Measurements from ENCODE around the gene YEATS2.
A peak's percentile ranks its signal among the peaks of the same experiment; 100 is the strongest.
"Not testable (repeated sequence)": the region's sequence is repeated elsewhere in the genome, so short reads cannot be mapped to it uniquely, and the experiment has no call there.

YEATS2 gene

DNA sequence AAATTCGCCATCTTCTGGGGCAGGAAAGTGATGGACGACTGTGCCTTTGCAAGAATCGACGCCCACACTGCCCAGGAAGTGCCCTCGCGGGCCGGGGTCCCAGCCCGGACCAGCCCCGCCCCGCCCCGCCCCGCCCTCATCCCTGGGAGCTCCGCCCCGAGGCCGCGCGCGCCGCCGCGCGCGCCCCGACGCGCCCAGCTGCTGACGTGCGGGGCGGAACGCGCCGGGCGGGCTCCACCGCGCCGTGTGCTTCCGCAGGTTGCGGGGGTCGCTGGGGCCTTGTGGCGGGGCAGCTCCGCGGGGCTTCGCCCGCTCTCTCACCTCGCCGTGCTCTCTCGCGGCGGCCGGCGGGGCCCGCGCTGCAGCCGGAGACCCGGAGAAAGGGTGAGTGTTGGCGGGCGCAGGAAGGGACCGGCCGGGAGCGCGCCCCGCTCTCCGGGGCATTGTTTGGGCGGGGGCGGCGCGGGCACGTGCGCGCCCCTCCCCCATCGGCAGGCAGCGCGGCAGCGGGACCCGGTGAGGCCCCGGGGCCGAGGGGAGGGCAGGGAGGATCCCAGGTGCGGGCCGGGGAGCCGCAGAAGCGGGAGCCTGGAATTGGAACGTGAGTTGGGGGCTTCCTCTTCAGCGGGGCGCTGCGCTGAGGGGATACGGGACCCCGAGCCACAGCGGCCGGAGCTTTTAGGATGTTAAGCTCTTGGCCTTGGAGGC lies at the start of gene YEATS2:
TSS of gene YEATS2 (plus strand) at position 188 of the 708 bp plus-strand sequence. CDS start 17,366 bp downstream, outside the sequence.
- Histone ChIP-seq H3K9ac (ENCODE audit: low read length) (peak within 1 kb of the TSS; percentile 91), H3K4me1 (ENCODE audit: control insufficient read depth, insufficient read depth, low read length) (peaks cover 19% of the 10 kb centered on the region), H3K4me3 (ENCODE audit: low read depth, low read length) (peak within 1 kb of the TSS; percentile 96), H3K27me3 (ENCODE audit: control insufficient read depth, insufficient read depth, low read length) (no peaks in the 10 kb centered on the region), H3K36me3 (ENCODE audit: control insufficient read depth, insufficient read depth, low read length) (peaks cover 5% of the 10 kb centered on the region), H3K9me3 (ENCODE audit: control insufficient read depth, insufficient read depth, low read depth, low read length) (no peaks in the 10 kb centered on the region), H3K27ac (ENCODE audit: low read depth, low read length) (peak within 1 kb of the TSS; percentile 94)

DNA sequence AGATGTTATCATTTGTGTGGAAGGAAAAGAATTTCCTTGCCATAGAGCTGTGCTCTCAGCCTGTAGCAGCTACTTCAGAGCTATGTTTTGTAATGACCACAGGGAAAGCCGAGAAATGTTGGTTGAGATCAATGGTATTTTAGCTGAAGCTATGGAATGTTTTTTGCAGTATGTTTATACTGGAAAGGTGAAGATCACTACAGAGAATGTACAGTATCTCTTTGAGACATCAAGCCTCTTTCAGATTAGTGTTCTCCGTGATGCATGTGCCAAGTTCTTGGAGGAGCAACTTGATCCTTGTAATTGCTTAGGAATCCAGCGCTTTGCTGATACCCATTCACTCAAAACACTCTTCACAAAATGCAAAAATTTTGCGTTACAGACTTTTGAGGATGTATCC lies 47.0 kb upstream of the YEATS2 start:
- H3K9me3 ChIP-seq (ENCODE audit: control insufficient read depth, insufficient read depth, low read depth, low read length), result peaks cover 49% of the 10 kb centered on the region
- H3K36me3 ChIP-seq (ENCODE audit: control insufficient read depth, insufficient read depth, low read length), result peaks cover 46% of the 10 kb centered on the region
- no peak overlapping the region for H3K27ac ChIP-seq (ENCODE audit: low read depth, low read length)
- H3K4me3 ChIP-seq (ENCODE audit: low read depth, low read length), result no peak overlapping the region
- no peaks in the 10 kb centered on the region for H3K27me3 ChIP-seq (ENCODE audit: control insufficient read depth, insufficient read depth, low read length)
- no peak overlapping the region for H3K9ac ChIP-seq (ENCODE audit: low read length)
- H3K4me1 ChIP-seq (ENCODE audit: control insufficient read depth, insufficient read depth, low read length), result no peaks in the 10 kb centered on the region

DNA sequence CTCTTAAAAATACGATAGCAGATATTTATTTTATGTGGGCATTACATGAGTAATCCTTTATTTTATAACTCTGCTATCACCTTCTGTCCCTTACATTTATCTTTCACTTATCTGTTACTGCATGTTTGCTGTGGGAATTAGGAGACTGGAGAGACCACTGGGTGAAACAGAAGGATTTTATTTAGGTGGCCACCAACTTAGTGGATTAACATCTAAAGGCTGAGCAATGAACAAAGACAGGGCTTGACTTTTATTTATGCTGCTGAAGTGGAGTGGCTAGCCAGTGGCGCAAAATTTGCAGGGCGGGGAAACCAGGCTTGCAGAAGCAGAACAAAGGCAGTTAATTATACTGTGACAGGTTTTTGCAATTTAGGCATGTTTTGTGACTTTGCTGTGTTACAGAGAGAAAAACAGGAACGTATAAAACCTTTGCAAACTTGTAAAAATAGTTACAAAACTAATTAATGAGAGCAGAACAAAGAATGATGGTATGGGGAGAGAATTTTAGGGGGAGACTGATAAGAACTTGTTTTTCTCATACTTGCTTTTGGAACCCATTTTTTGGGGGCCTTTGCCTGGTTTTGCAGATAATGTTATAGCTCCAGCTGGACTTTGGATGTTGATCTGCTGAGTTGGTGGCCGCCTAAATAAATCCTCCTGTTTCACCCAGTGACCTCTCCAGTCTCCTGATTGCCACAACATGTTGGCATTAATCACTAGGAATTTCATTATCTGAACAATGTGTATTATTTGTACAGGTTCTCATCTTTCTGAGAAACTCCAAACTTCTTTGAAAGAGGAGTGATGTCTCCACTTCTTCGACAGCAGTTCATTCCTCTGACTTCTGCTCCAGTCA lies 44.2 kb upstream of the YEATS2 start:
- H3K4me3 ChIP-seq (ENCODE audit: low read depth, low read length), result no peak overlapping the region

GRCh38 chr3:183654727-183655126 lies 42.9 kb upstream of the YEATS2 start:
- H3K9ac ChIP-seq (ENCODE audit: low read length), result no peak overlapping the region
- peaks cover 61% of the 10 kb centered on the region for H3K36me3 ChIP-seq (ENCODE audit: control insufficient read depth, insufficient read depth, low read length)
- H3K4me3 ChIP-seq (ENCODE audit: low read depth, low read length), result no peak overlapping the region
- H3K9me3 ChIP-seq (ENCODE audit: control insufficient read depth, insufficient read depth, low read depth, low read length), result peaks cover 55% of the 10 kb centered on the region
- no peaks in the 10 kb centered on the region for H3K27me3 ChIP-seq (ENCODE audit: control insufficient read depth, insufficient read depth, low read length)
- H3K4me1 ChIP-seq (ENCODE audit: control insufficient read depth, insufficient read depth, low read length), result peaks cover 3% of the 10 kb centered on the region; the same call in 1 of the 2 replicates
- H3K27ac ChIP-seq (ENCODE audit: low read depth, low read length), result no peak overlapping the region

More for the DNA sequence above, 44.2 kb upstream of the YEATS2 start:
- Histone ChIP-seq H3K4me1 (ENCODE audit: control insufficient read depth, insufficient read depth, low read length) (no peaks in the 10 kb centered on the region), H3K9ac (ENCODE audit: low read length) (no peak overlapping the region), H3K27ac (ENCODE audit: low read depth, low read length) (no peak overlapping the region), H3K27me3 (ENCODE audit: control insufficient read depth, insufficient read depth, low read length) (no peaks in the 10 kb centered on the region), H3K9me3 (ENCODE audit: control insufficient read depth, insufficient read depth, low read depth, low read length) (peaks cover 55% of the 10 kb centered on the region), H3K36me3 (ENCODE audit: control insufficient read depth, insufficient read depth, low read length) (peaks cover 57% of the 10 kb centered on the region)

DNA sequence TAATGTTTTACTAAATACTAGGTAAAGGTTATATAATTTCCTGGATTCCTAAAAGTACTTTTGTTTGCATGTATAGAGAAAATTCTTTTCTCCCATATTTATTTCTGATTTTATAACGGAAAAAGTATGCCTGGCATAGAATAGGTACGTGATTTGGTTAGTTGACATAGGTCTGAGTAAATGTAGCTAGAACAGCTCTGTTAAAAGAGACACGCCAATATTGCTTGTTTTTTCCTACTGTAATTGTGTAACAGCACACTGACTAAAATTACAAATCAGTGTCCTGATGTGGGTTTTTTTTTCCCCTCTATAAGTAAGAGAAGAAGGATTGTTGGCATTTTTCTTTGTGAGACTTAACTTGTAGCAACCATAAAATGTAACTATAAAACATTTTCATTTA lies 35.5 kb upstream of the YEATS2 start:
- H3K9ac ChIP-seq (ENCODE audit: low read length), result no peak overlapping the region
- H3K36me3 ChIP-seq (ENCODE audit: control insufficient read depth, insufficient read depth, low read length), result peaks cover 35% of the 10 kb centered on the region

DNA sequence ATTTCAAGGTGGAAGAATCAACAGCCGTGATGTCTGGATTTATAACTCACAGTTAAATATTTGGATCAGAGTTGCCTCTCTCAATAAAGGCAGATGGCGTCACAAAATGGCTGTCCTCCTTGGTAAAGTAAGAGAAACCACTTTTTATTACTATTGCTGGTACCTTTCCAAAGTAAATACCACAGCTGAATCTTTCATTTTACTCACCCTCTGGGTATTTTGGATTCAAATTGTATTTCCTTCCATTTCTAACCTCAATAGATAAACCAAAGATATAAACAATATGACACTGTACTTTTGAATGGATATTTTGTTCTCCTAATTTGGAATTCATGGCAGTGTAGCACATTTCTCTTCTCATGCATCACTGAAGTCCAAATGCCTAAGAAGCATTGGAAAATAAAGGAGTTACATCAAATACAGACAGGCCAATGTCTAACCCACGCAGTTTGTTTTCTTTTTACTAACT lies 32.6 kb upstream of the YEATS2 start:
- no peak overlapping the region for H3K27ac ChIP-seq (ENCODE audit: low read depth, low read length)
- H3K4me3 ChIP-seq (ENCODE audit: low read depth, low read length), result no peak overlapping the region
- H3K9me3 ChIP-seq (ENCODE audit: control insufficient read depth, insufficient read depth, low read depth, low read length), result peaks cover 4% of the 10 kb centered on the region
- H3K9ac ChIP-seq (ENCODE audit: low read length), result no peak overlapping the region
- H3K4me1 ChIP-seq (ENCODE audit: control insufficient read depth, insufficient read depth, low read length), result no peaks in the 10 kb centered on the region
- H3K27me3 ChIP-seq (ENCODE audit: control insufficient read depth, insufficient read depth, low read length), result no peaks in the 10 kb centered on the region
- H3K36me3 ChIP-seq (ENCODE audit: control insufficient read depth, insufficient read depth, low read length), result peaks cover 40% of the 10 kb centered on the region

More for the DNA sequence above, 35.5 kb upstream of the YEATS2 start:
- peaks cover under 1% of the 10 kb centered on the region; the same call in 1 of the 2 replicates for H3K9me3 ChIP-seq (ENCODE audit: control insufficient read depth, insufficient read depth, low read depth, low read length)
- H3K4me1 ChIP-seq (ENCODE audit: control insufficient read depth, insufficient read depth, low read length), result peaks cover 4% of the 10 kb centered on the region; the same call in 1 of the 2 replicates
- no peak overlapping the region for H3K4me3 ChIP-seq (ENCODE audit: low read depth, low read length)
- no peaks in the 10 kb centered on the region for H3K27me3 ChIP-seq (ENCODE audit: control insufficient read depth, insufficient read depth, low read length)
- H3K27ac ChIP-seq (ENCODE audit: low read depth, low read length), result no peak overlapping the region

- H3K27ac ChIP-seq (ENCODE audit: low read depth, low read length), result no peak overlapping the region
- no peaks in the 10 kb centered on the region for H3K27me3 ChIP-seq (ENCODE audit: control insufficient read depth, insufficient read depth, low read length)
- no peaks in the 10 kb centered on the region; the same call in 1 of the 2 replicates for H3K36me3 ChIP-seq (ENCODE audit: control insufficient read depth, insufficient read depth, low read length)
- no peak overlapping the region for H3K4me3 ChIP-seq (ENCODE audit: low read depth, low read length)
- no peak overlapping the region for H3K9ac ChIP-seq (ENCODE audit: low read length)
- no peaks in the 10 kb centered on the region for H3K9me3 ChIP-seq (ENCODE audit: control insufficient read depth, insufficient read depth, low read depth, low read length)
- no peaks in the 10 kb centered on the region for H3K4me1 ChIP-seq (ENCODE audit: control insufficient read depth, insufficient read depth, low read length)
These were observed 17.5 kb upstream of the YEATS2 start for GRCh38 chr3:183680061-183680460.

DNA sequence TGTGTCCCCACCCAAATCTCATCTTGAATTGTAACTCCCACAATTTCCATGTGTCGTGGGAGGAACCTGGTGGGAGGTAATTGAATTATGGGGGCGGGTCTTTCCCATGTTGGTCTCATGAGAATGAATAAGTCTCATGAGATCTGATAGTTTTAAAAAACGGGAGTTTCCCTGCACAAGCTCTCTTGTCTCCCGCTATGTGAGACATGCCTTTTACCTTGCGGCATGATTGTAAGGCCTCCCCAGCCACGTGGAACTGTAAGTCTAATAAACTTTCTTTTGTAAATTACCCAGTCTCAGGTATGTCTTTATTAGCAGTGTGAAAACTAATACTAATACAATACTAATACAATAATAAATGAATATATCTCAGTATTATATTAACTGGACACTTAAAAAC lies 9.9 kb upstream of the YEATS2 start:
- Histone ChIP-seq H3K4me1 (ENCODE audit: control insufficient read depth, insufficient read depth, low read length) (no peaks in the 10 kb centered on the region), H3K27ac (ENCODE audit: low read depth, low read length) (no peak overlapping the region), H3K27me3 (ENCODE audit: control insufficient read depth, insufficient read depth, low read length) (no peaks in the 10 kb centered on the region), H3K9me3 (ENCODE audit: control insufficient read depth, insufficient read depth, low read depth, low read length) (no peaks in the 10 kb centered on the region), H3K9ac (ENCODE audit: low read length) (no peak overlapping the region), H3K4me3 (ENCODE audit: low read depth, low read length) (no peak overlapping the region), H3K36me3 (ENCODE audit: control insufficient read depth, insufficient read depth, low read length) (no peaks in the 10 kb centered on the region)

DNA sequence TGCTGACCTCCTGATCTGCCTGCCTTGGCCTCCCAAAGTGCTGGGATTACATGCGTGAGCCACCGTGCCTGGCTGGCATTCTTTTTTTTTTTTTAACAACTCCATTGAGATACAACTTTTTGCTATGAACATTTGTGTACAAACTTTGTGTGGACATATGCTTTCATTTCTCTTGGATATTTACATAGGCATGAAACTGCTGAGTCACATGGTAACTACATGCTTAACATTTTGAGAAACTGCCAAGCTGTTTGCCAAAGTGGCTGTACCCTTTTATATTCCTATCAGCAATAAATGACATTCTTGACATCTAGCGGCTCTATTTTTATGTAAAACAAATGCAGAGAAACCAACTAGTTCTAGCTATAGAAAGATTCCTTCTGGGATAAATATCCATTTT lies 8.7 kb upstream of the YEATS2 start:
- no peaks in the 10 kb centered on the region for H3K36me3 ChIP-seq (ENCODE audit: control insufficient read depth, insufficient read depth, low read length)
- H3K27me3 ChIP-seq (ENCODE audit: control insufficient read depth, insufficient read depth, low read length), result no peaks in the 10 kb centered on the region
- H3K9ac ChIP-seq (ENCODE audit: low read length), result no peak overlapping the region
- no peaks in the 10 kb centered on the region for H3K9me3 ChIP-seq (ENCODE audit: control insufficient read depth, insufficient read depth, low read depth, low read length)
- H3K4me1 ChIP-seq (ENCODE audit: control insufficient read depth, insufficient read depth, low read length), result no peaks in the 10 kb centered on the region
- no peak overlapping the region for H3K27ac ChIP-seq (ENCODE audit: low read depth, low read length)
- no peak overlapping the region for H3K4me3 ChIP-seq (ENCODE audit: low read depth, low read length)

DNA sequence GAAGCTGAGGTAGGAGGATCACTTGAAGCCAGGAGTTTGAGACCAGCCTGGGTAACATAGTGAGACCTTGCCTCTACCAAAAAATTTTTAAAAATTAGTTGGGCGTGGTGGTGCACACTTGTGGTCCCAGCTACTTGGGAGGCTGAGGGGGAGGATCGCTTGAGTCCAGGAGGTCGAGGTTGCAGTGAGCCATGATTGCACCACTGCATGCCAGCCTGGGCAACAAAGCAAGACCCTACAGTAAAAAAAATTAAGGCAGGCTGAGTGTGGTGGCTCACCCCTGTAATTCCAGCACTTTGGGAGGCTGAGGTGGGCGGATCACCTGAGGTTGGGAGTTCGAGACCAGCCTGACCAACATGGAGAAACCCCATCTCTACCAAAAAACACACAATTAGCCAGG lies 8.0 kb upstream of the YEATS2 start:
- not testable (repeated sequence) for H3K9ac ChIP-seq (ENCODE audit: low read length); H3K27ac ChIP-seq (ENCODE audit: low read depth, low read length); H3K36me3 ChIP-seq (ENCODE audit: control insufficient read depth, insufficient read depth, low read length); H3K27me3 ChIP-seq (ENCODE audit: control insufficient read depth, insufficient read depth, low read length); H3K4me1 ChIP-seq (ENCODE audit: control insufficient read depth, insufficient read depth, low read length); H3K4me3 ChIP-seq (ENCODE audit: low read depth, low read length); H3K9me3 ChIP-seq (ENCODE audit: control insufficient read depth, insufficient read depth, low read depth, low read length)

GRCh38 chr3:183690402-183690995 lies 7.1 kb upstream of the YEATS2 start:
- Histone ChIP-seq H3K4me1 (ENCODE audit: control insufficient read depth, insufficient read depth, low read length) (no peaks in the 10 kb centered on the region), H3K9me3 (ENCODE audit: control insufficient read depth, insufficient read depth, low read depth, low read length) (no peaks in the 10 kb centered on the region), H3K9ac (ENCODE audit: low read length) (no peak overlapping the region), H3K4me3 (ENCODE audit: low read depth, low read length) (no peak overlapping the region), H3K27ac (ENCODE audit: low read depth, low read length) (no peak overlapping the region), H3K36me3 (ENCODE audit: control insufficient read depth, insufficient read depth, low read length) (no peaks in the 10 kb centered on the region), H3K27me3 (ENCODE audit: control insufficient read depth, insufficient read depth, low read length) (no peaks in the 10 kb centered on the region)

All from HUES6 (cell line).